HL-60 (cell line): ENCODE results near the gene ASPN.

Experiments
- DNase-seq, 2 experiments: peaks; one replicate each; pipeline ENCODE4 v3.0.0-alpha.2; 2010 to 2020; ENCODE audit warnings: low read depth in 1 of 2, low spot score in 1 of 2
- H3K27ac ChIP-seq: fragments of 250-450 bp; sonication (Bioruptor Pico); replicated peaks from 2 replicates; pipeline ENCODE4 v1.5.1; 2020; ENCODE audit warnings: mild to moderate bottlenecking, moderate library complexity
- H3K27me3 ChIP-seq: fragments of 250-450 bp; sonication (Bioruptor Pico); 2 replicates; pipeline ENCODE4 v1.5.1; 2021; ENCODE audit warnings: mild to moderate bottlenecking, moderate library complexity; ENCODE audit not compliant: insufficient read depth, poor library complexity, severe bottlenecking
- H3K4me3 ChIP-seq: replicated peaks from 2 replicates; pipeline ENCODE4 v1.5.1; 2011; ENCODE audit warnings: mild to moderate bottlenecking, control low read depth, low read length; ENCODE audit not compliant: insufficient read depth
- GABPA ChIP-seq: IDR thresholded peaks from 2 replicates; pipeline ENCODE4 v1.6.1; 2012; ENCODE audit warnings: low read depth
- POLR2AphosphoS5 ChIP-seq: IDR thresholded peaks from 2 replicates; pipeline ENCODE4 v1.6.1; 2012; ENCODE audit warnings: low read depth
- SPI1 ChIP-seq: IDR thresholded peaks from 2 replicates; pipeline ENCODE4 v1.6.1; 2012; ENCODE audit warnings: low read depth, mild to moderate bottlenecking, borderline replicate concordance
- TF ChIP-seq, protein P1 (sequence below): IDR thresholded peaks from 2 replicates; pipeline ENCODE4 v1.6.1; 2012; ENCODE audit warnings: low read depth; ENCODE audit not compliant: insufficient replicate concordance
- TF ChIP-seq, protein P2 (sequence below): IDR thresholded peaks from one replicate; pipeline ENCODE4 v1.5.1; 2011; ENCODE audit warnings: low read length, control low read depth, inconsistent platforms; ENCODE audit not compliant: insufficient read depth

The ASPN gene

DNA sequence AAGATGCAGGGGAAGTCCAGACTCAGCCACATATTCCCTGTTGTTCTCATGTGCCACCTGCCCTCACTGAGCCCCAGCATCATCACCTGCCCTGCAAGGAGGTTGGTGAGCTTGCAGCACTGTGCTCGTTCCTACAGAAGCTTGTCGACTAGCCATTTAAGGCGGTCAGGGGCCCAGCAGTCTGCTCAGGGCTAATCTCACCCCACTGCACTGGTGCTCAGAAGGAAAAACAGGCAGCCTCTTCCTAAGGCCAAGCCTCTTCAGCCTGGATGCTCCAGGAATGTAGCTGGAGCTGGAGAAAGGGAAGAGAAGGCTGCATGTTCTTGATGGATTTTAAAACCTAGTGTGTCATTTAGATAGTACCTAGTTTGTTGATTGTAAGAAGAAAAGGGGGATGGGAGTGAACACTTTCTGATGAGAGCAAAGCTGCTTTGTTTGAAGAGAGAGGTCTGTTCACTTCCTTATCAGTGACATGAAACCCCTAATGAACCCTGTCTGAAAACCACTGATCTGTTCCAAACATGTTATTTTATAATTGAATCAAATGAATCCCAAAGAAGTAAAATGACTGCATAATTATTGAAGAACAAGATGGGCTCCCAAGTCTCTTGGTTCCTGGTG lies 10.6 kb upstream of the ASPN start:
- H3K27ac ChIP-seq = no peak overlapping the region
- DNase-seq = no peak
- H3K27me3 ChIP-seq = no peaks in the 10 kb centered on the region
- H3K4me3 ChIP-seq = no peak overlapping the region
- no peak for TF ChIP-seq GABPA
- TF ChIP-seq SPI1 = no peak
- TF ChIP-seq, protein P1, sequence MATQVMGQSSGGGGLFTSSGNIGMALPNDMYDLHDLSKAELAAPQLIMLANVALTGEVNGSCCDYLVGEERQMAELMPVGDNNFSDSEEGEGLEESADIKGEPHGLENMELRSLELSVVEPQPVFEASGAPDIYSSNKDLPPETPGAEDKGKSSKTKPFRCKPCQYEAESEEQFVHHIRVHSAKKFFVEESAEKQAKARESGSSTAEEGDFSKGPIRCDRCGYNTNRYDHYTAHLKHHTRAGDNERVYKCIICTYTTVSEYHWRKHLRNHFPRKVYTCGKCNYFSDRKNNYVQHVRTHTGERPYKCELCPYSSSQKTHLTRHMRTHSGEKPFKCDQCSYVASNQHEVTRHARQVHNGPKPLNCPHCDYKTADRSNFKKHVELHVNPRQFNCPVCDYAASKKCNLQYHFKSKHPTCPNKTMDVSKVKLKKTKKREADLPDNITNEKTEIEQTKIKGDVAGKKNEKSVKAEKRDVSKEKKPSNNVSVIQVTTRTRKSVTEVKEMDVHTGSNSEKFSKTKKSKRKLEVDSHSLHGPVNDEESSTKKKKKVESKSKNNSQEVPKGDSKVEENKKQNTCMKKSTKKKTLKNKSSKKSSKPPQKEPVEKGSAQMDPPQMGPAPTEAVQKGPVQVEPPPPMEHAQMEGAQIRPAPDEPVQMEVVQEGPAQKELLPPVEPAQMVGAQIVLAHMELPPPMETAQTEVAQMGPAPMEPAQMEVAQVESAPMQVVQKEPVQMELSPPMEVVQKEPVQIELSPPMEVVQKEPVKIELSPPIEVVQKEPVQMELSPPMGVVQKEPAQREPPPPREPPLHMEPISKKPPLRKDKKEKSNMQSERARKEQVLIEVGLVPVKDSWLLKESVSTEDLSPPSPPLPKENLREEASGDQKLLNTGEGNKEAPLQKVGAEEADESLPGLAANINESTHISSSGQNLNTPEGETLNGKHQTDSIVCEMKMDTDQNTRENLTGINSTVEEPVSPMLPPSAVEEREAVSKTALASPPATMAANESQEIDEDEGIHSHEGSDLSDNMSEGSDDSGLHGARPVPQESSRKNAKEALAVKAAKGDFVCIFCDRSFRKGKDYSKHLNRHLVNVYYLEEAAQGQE = no peak
- TF ChIP-seq, protein P2, sequence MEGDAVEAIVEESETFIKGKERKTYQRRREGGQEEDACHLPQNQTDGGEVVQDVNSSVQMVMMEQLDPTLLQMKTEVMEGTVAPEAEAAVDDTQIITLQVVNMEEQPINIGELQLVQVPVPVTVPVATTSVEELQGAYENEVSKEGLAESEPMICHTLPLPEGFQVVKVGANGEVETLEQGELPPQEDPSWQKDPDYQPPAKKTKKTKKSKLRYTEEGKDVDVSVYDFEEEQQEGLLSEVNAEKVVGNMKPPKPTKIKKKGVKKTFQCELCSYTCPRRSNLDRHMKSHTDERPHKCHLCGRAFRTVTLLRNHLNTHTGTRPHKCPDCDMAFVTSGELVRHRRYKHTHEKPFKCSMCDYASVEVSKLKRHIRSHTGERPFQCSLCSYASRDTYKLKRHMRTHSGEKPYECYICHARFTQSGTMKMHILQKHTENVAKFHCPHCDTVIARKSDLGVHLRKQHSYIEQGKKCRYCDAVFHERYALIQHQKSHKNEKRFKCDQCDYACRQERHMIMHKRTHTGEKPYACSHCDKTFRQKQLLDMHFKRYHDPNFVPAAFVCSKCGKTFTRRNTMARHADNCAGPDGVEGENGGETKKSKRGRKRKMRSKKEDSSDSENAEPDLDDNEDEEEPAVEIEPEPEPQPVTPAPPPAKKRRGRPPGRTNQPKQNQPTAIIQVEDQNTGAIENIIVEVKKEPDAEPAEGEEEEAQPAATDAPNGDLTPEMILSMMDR = no peak
- TF ChIP-seq POLR2AphosphoS5 = no peak

DNA sequence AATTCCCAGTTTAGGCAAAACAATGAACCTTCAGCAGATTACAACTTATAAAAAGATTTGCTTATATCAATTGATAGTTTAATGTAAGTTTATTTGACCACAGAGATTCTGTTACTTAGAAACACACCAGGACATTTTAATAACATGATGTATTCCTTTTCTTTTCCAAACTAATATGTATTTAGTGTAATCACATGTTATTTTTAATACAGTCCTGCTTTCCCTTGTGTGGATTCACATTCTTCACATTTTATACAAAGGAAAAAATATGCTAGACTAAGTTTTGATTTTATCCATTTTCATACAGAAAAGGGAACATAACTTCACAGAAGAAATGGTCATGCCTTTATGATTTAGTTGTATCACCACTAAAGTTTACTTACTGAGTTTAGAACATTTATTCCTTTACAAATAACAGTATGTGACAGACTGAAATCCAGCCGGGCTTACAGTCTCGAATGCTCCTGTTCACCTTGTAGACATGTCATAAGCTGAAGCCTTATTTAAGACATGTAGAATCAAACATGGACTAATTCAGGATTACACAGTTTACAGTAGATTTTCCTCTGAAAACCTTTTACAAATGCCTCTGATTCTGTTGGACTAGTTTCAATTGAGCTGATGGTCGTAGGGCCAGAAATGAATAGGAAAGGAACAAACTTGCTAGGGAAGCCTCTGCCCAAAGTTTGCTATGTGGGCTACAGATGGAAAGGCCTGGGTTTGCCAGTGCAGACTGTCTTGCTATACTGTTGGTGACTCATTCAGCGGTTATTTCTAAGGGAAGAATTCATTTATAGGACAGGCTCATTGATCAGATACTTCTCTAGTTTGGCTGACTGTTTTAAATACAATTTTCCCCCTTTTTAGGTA lies 6.6 kb upstream of the ASPN start:
- no peak for DNase-seq
- no peak overlapping the region for H3K27ac ChIP-seq
- H3K4me3 ChIP-seq = no peak overlapping the region
- no peaks in the 10 kb centered on the region for H3K27me3 ChIP-seq
- no peak for TF ChIP-seq GABPA
- TF ChIP-seq SPI1 = no peak
- TF ChIP-seq, protein P1 = no peak
- TF ChIP-seq POLR2AphosphoS5 = no peak
- TF ChIP-seq, protein P2 = no peak

DNA sequence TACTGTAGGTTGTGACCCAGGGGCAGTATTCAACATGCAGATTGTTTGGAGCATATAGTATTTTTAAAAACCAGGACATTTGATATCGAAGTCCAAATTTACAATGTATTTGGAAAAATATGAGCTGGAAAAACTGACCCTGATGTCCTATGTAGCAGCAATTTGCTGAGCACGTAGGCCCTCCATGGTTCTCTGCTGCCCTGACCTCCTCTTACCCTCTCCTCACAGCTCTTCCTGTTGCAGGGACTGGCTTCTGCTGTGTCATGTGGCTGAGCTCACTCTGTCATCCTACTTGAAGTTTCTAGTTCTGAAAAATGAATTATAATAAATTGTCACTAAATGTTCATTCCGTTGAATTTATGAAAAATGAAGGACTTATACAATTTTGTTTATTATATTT lies 4.1 kb upstream of the ASPN start:
- TF ChIP-seq, protein P1 = no peak
- no peak for TF ChIP-seq GABPA
- TF ChIP-seq POLR2AphosphoS5 = no peak

More for the DNA sequence above, 4.1 kb upstream of the ASPN start:
- DNase-seq = no peak
- Histone ChIP-seq H3K27ac (no peak overlapping the region), H3K27me3 (no peaks in the 10 kb centered on the region), H3K4me3 (no peak overlapping the region)
